ENCODE measurements around the gene PBXIP1. TPM values are rescaled to one million over a fixed set of nuclear protein-coding genes. Genes with fewer than 3 reads are reported as not detected.
A peak's percentile ranks its signal among the peaks of the same experiment; 100 is the strongest.

The PBXIP1 gene
- total and polyA plus RNA-seq, 2 of the 13 experiments (the other 11 are each of a cell fraction or from before 2014, with no cell fraction given) = 16.3 to 31.9 TPM

DNA sequence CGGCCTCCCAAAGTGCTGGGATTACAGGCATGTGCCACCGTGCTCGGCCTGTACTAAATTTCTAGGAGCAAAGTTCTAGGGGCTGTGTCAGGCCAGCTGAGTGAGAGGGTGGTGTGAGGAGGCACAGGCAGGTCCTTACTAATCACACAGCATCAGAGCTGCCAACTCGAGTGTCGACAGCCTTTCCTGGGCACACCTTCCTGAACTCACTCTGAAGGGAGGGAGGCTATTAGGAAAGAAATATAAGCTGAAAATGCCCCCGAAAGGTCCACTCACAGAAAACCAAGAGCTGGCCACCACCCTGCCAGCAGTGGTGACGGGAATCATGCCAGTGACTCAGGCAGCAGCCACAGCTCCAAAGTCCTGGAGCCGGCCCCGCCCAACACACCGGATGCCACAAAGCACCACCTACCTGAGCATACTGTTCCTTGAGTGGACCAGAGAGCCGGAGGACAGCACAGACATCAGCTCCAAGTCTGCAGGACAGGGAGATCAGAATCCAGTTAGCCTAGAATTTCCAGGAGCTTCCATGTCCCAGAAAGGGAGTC is 23.9 kb downstream of the PBXIP1 start (continued):
- TF ChIP-seq ZSCAN20 (CRISPR knock-in tag; IDR thresholded peaks at IDR 0.05; ENCODE audit: borderline replicate concordance) = no peak
- TF ChIP-seq ZNF484 (CRISPR knock-in tag; IDR thresholded peaks at IDR 0.05; ENCODE audit: borderline replicate concordance, low read depth) = no peak
- no peak for TF ChIP-seq ZNF180 (CRISPR knock-in tag; IDR thresholded peaks at IDR 0.05; ENCODE audit: borderline replicate concordance, low read depth)
- peak; percentile 48; the same call in 1 of the 2 replicates for TF ChIP-seq POGZ (CRISPR knock-in tag; IDR thresholded peaks at IDR 0.05)
- no peak for TF ChIP-seq ZNF124 (CRISPR knock-in tag; IDR thresholded peaks at IDR 0.05)
- TF ChIP-seq HNF4G (IDR thresholded peaks at IDR 0.05; ENCODE audit: borderline replicate concordance, low read depth, low read length) = peak; percentile 74
- no peak; the same call in 1 of the 2 replicates for TF ChIP-seq HNF4G (CRISPR knock-in tag; IDR thresholded peaks at IDR 0.05; ENCODE audit: borderline replicate concordance, low read depth)
- no peak for TF ChIP-seq HOXA9 (CRISPR knock-in tag; IDR thresholded peaks at IDR 0.05; ENCODE audit: borderline replicate concordance)
- peak; percentile 98 for TF ChIP-seq SP5 (CRISPR knock-in tag; IDR thresholded peaks at IDR 0.05; ENCODE audit: borderline replicate concordance, low read depth)
- TF ChIP-seq ATF7-NPFF (CRISPR knock-in tag; IDR thresholded peaks at IDR 0.05; ENCODE audit: low read depth) = no peak
- TF ChIP-seq, protein P1, sequence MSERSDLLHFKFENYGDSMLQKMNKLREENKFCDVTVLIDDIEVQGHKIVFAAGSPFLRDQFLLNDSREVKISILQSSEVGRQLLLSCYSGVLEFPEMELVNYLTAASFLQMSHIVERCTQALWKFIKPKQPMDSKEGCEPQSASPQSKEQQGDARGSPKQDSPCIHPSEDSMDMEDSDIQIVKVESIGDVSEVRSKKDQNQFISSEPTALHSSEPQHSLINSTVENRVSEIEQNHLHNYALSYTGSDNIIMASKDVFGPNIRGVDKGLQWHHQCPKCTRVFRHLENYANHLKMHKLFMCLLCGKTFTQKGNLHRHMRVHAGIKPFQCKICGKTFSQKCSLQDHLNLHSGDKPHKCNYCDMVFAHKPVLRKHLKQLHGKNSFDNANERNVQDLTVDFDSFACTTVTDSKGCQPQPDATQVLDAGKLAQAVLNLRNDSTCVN (CRISPR knock-in tag; IDR thresholded peaks at IDR 0.05; ENCODE audit: borderline replicate concordance) = no peak
- no peak for TF ChIP-seq JUN (CRISPR knock-in tag; IDR thresholded peaks at IDR 0.05)
- TF ChIP-seq PHF8 (CRISPR knock-in tag; IDR thresholded peaks at IDR 0.05) = peak; percentile 61
- TF ChIP-seq, protein P2, sequence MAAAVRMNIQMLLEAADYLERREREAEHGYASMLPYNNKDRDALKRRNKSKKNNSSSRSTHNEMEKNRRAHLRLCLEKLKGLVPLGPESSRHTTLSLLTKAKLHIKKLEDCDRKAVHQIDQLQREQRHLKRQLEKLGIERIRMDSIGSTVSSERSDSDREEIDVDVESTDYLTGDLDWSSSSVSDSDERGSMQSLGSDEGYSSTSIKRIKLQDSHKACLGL (CRISPR knock-in tag; IDR thresholded peaks at IDR 0.05) = no peak
- TF ChIP-seq ZNF263 (CRISPR knock-in tag; IDR thresholded peaks at IDR 0.05) = no peak
- TF ChIP-seq ZNF33A (CRISPR knock-in tag; IDR thresholded peaks at IDR 0.05; ENCODE audit: borderline replicate concordance) = no peak
- TF ChIP-seq ZNF788 (CRISPR knock-in tag; IDR thresholded peaks at IDR 0.05; ENCODE audit: borderline replicate concordance) = peak; percentile 57; the same call in 1 of the 2 replicates
- TF ChIP-seq EHMT2 (IDR thresholded peaks at IDR 0.05; ENCODE audit: borderline replicate concordance, low read depth, low read length) = no peak
- TF ChIP-seq, protein P3, sequence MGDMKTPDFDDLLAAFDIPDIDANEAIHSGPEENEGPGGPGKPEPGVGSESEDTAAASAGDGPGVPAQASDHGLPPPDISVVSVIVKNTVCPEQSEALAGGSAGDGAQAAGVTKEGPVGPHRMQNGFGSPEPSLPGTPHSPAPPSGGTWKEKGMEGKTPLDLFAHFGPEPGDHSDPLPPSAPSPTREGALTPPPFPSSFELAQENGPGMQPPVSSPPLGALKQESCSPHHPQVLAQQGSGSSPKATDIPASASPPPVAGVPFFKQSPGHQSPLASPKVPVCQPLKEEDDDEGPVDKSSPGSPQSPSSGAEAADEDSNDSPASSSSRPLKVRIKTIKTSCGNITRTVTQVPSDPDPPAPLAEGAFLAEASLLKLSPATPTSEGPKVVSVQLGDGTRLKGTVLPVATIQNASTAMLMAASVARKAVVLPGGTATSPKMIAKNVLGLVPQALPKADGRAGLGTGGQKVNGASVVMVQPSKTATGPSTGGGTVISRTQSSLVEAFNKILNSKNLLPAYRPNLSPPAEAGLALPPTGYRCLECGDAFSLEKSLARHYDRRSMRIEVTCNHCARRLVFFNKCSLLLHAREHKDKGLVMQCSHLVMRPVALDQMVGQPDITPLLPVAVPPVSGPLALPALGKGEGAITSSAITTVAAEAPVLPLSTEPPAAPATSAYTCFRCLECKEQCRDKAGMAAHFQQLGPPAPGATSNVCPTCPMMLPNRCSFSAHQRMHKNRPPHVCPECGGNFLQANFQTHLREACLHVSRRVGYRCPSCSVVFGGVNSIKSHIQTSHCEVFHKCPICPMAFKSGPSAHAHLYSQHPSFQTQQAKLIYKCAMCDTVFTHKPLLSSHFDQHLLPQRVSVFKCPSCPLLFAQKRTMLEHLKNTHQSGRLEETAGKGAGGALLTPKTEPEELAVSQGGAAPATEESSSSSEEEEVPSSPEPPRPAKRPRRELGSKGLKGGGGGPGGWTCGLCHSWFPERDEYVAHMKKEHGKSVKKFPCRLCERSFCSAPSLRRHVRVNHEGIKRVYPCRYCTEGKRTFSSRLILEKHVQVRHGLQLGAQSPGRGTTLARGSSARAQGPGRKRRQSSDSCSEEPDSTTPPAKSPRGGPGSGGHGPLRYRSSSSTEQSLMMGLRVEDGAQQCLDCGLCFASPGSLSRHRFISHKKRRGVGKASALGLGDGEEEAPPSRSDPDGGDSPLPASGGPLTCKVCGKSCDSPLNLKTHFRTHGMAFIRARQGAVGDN (CRISPR knock-in tag; IDR thresholded peaks at IDR 0.05) = peak; percentile 95
- no peak for TF ChIP-seq MXD4 (CRISPR knock-in tag; IDR thresholded peaks at IDR 0.05)
- TF ChIP-seq, protein P4, sequence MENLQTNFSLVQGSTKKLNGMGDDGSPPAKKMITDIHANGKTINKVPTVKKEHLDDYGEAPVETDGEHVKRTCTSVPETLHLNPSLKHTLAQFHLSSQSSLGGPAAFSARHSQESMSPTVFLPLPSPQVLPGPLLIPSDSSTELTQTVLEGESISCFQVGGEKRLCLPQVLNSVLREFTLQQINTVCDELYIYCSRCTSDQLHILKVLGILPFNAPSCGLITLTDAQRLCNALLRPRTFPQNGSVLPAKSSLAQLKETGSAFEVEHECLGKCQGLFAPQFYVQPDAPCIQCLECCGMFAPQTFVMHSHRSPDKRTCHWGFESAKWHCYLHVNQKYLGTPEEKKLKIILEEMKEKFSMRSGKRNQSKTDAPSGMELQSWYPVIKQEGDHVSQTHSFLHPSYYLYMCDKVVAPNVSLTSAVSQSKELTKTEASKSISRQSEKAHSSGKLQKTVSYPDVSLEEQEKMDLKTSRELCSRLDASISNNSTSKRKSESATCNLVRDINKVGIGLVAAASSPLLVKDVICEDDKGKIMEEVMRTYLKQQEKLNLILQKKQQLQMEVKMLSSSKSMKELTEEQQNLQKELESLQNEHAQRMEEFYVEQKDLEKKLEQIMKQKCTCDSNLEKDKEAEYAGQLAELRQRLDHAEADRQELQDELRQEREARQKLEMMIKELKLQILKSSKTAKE (CRISPR knock-in tag; IDR thresholded peaks at IDR 0.05; ENCODE audit: borderline replicate concordance) = no peak
- TF ChIP-seq ZNF772 (CRISPR knock-in tag; IDR thresholded peaks at IDR 0.05) = peak; percentile 45; the same call in 1 of the 2 replicates
- peak; percentile 57; the same call in 1 of the 2 replicates for TF ChIP-seq GFI1 (CRISPR knock-in tag; IDR thresholded peaks at IDR 0.05; ENCODE audit: borderline replicate concordance)
